Gastrocnemius medialis (tissue), 4 donors: Measurements from ENCODE around the gene FOSL2. TPM values are rescaled to one million over a fixed set of nuclear protein-coding genes. Genes with fewer than 3 reads are reported as not detected.
A peak's percentile ranks its signal among the peaks of the same experiment; 100 is the strongest.

Source experiments
- ATAC-seq, 2 donors: fragments of 150-250 bp; one replicate each; pipeline ENCODE4 v1.9.1; 2016
- DNase-seq, 2 donors: peaks; one replicate each; pipeline ENCODE4 v3.0.0-alpha.2; 2019
- H3K27ac ChIP-seq, 4 donors: fragments of 200-600 bp; sonication (generic); 1 replicate in 1 of 4; 2 replicates in 3 of 4; pipeline ENCODE4 v1.5.1; 2016 to 2018; ENCODE audit warnings: mild to moderate bottlenecking in 2 of 4, moderate library complexity in 1 of 4
- H3K27me3 ChIP-seq, 3 donors: fragments of 200-600 bp; sonication (generic) in 2 of 3; 1 replicate in 1 of 3; 2 replicates in 2 of 3; pipeline versions ENCODE4 v1.5.1 to v1.6.0; 2016 to 2019; ENCODE audit warnings: mild to moderate bottlenecking in 1 of 3, moderate library complexity in 1 of 3
- H3K36me3 ChIP-seq, 2 donors: fragments of 200-600 bp; sonication (generic) in 1 of 2; one replicate each; pipeline ENCODE4 v1.5.1; 2017 to 2018
- H3K4me1 ChIP-seq, 2 donors: fragments of 200-600 bp; sonication (generic) in 1 of 2; one replicate each; pipeline ENCODE4 v1.5.1; 2016 to 2017; ENCODE audit warnings: mild to moderate bottlenecking in 2 of 2
- H3K4me3 ChIP-seq, 4 donors: fragments of 200-600 bp; sonication (generic) in 3 of 4; 1 replicate in 1 of 4; 2 replicates in 3 of 4; pipeline ENCODE4 v1.5.1; 2016 to 2019; ENCODE audit warnings: mild to moderate bottlenecking in 2 of 4
- H3K9me3 ChIP-seq, 3 donors: fragments of 200-600 bp; sonication (generic) in 2 of 3; 1 replicate in 1 of 3; 2 replicates in 2 of 3; pipeline ENCODE4 v1.5.1; 2016 to 2019
- CTCF ChIP-seq, 5 experiments: fragments of 450-650 bp in 3 of 5; fragments of 200-600 bp in 2 of 5; sonication (generic) in 2 of 5; IDR thresholded peaks in 4 of 5; conservative IDR thresholded peaks in 1 of 5; 1 replicate in 4 of 5; 2 replicates in 1 of 5; pipeline ENCODE4 v1.5.1; 2016 to 2019; ENCODE audit warnings: antibody characterized with exemption in 5 of 5, mild to moderate bottlenecking in 3 of 5, moderate library complexity in 3 of 5
- POLR2A ChIP-seq, 2 donors: fragments of 450-650 bp; IDR thresholded peaks; one replicate each; pipeline ENCODE4 v1.6.1; 2017; ENCODE audit warnings: antibody characterized with exemption in 2 of 2, mild to moderate bottlenecking in 2 of 2, moderate library complexity in 2 of 2
- in situ Hi-C, 4 donors: fragments of 200-750 bp; cut with MboI; loops; one replicate each; pipeline versions ENCODE4 v1.15.0 to v1.8.0; 2017; ENCODE audit warnings: low sequenced_read_pairs in 4 of 4
- intact Hi-C: fragments of 100-400 bp; cut with DNase I; formaldehyde crosslinking; loops from one replicate; pipeline ENCODE4 v1.15.1; 2023; ENCODE audit warnings: low total_unique reads
- total RNA-seq, 4 donors: library from RNA; depleted of rRNA; stranded (reverse); fragments of >200 nt; gene quantifications; one replicate each; pipeline versions ENCODE4 v1.1.0 to v1.2.3, GENCODE V29; 2016

FOSL2 gene
- total RNA-seq, 4 donors from 2014 or later = 193 to 214 (median 210) TPM

- TF ChIP-seq POLR2A (IDR thresholded peaks at IDR 0.05) = no peak
- TF ChIP-seq CTCF (IDR thresholded peaks at IDR 0.05 in 4 of 5, conservative IDR thresholded peaks at IDR 0.05 in 1 of 5) = no peak
- intact Hi-C loops (no loop called here), in situ Hi-C loops (no loop called here)
- Histone ChIP-seq H3K27me3 (no peaks in the 10 kb centered on the region), H3K27ac (no peak overlapping the region), H3K4me3 (no peak overlapping the region), H3K4me1 (no peaks in the 10 kb centered on the region), H3K9me3 (no peaks in the 10 kb centered on the region), H3K36me3 (peaks cover 0 to 6% of the 10 kb centered on the region in 2 donors)
- DNase-seq = no peak
- no peak for ATAC-seq
These were observed 32.8 kb downstream of the FOSL2 start for GRCh38 chr2:28425464-28425835.

- peaks cover 0 to 6% of the 10 kb centered on the region in 2 donors for H3K36me3 ChIP-seq
- H3K4me1 ChIP-seq = no peaks in the 10 kb centered on the region
- no peak overlapping the region for H3K27ac ChIP-seq
- no peaks in the 10 kb centered on the region for H3K9me3 ChIP-seq
- in situ Hi-C loops = no loop called here
- TF ChIP-seq POLR2A (IDR thresholded peaks at IDR 0.05) (no peak), CTCF (IDR thresholded peaks at IDR 0.05 in 4 of 5, conservative IDR thresholded peaks at IDR 0.05 in 1 of 5) (no peak)
- intact Hi-C loops = no loop called here
- no peak for ATAC-seq
- DNase-seq = peak in 1 of 2 donors; percentile 24
- no peaks in the 10 kb centered on the region for H3K27me3 ChIP-seq
- H3K4me3 ChIP-seq = no peak overlapping the region
These were observed 35.2 kb downstream of the FOSL2 start for GRCh38 chr2:28427741-28428415.

GRCh38 chr2:28428486-28428885 lies 35.8 kb downstream of the FOSL2 start:
- Histone ChIP-seq H3K36me3 (peaks cover 0 to 6% of the 10 kb centered on the region in 2 donors), H3K9me3 (no peaks in the 10 kb centered on the region), H3K27ac (no peak overlapping the region), H3K4me3 (no peak overlapping the region), H3K4me1 (no peaks in the 10 kb centered on the region), H3K27me3 (no peaks in the 10 kb centered on the region)
- intact Hi-C loops = no loop called here
- no peak for ATAC-seq
- in situ Hi-C loops = no loop called here
- no peak for DNase-seq
- TF ChIP-seq CTCF (IDR thresholded peaks at IDR 0.05 in 4 of 5, conservative IDR thresholded peaks at IDR 0.05 in 1 of 5) = no peak
- no peak for TF ChIP-seq POLR2A (IDR thresholded peaks at IDR 0.05)

GRCh38 chr2:28429636-28430376 lies 37.1 kb downstream of the FOSL2 start:
- Histone ChIP-seq H3K4me1 (peaks cover 0 to 4% of the 10 kb centered on the region in 2 donors), H3K4me3 (no peak overlapping the region), H3K27me3 (no peaks in the 10 kb centered on the region), H3K36me3 (peaks cover 0 to 6% of the 10 kb centered on the region in 2 donors), H3K27ac (no peak overlapping the region), H3K9me3 (no peaks in the 10 kb centered on the region)
- ATAC-seq (no peak), DNase-seq (peak in 1 of 2 donors; percentile 22)
- in situ Hi-C loops (no loop called here), intact Hi-C loops (no loop called here)
- TF ChIP-seq POLR2A (IDR thresholded peaks at IDR 0.05) = no peak
- no peak for TF ChIP-seq CTCF (IDR thresholded peaks at IDR 0.05 in 4 of 5, conservative IDR thresholded peaks at IDR 0.05 in 1 of 5)
